Stimulated activated CD4-positive, alpha-beta T cell treated with anti-CD3 and anti-CD28 coated beads, Interleukin-15, amount 100 ng/mL, for 48 hours (primary cell): ENCODE data around the gene DHX15.

ENCODE experiments used
- DNase-seq, 2 donors: peaks; one replicate each; pipeline ENCODE4 v3.0.0-alpha.2; 2020; ENCODE audit warnings: low read depth in 2 of 2

The DHX15 gene

GRCh38 chr4:24584211-24584850 lies at the start of gene DHX15:
TSS of gene DHX15 (minus strand) at chr4:24584554. CDS start at chr4:24584393, 161 bp downstream.
- peak; percentile 88 for DNase-seq

GRCh38 chr4:24632011-24632410 lies 47.7 kb upstream of the DHX15 start:
- DNase-seq: no peak

GRCh38 chr4:24630937-24631336 lies 46.6 kb upstream of the DHX15 start:
- no peak for DNase-seq

- DNase-seq: no peak
Measured at GRCh38 chr4:24625091-24625490, 40.7 kb upstream of the DHX15 start.

- DNase-seq: no peak
Measured at GRCh38 chr4:24624381-24624780, 40.0 kb upstream of the DHX15 start.

GRCh38 chr4:24622146-24622834 lies 37.9 kb upstream of the DHX15 start:
- DNase-seq: no peak

GRCh38 chr4:24615977-24616376 lies 31.6 kb upstream of the DHX15 start:
- DNase-seq: no peak

GRCh38 chr4:24614881-24615280 lies 30.5 kb upstream of the DHX15 start:
- DNase-seq: no peak

GRCh38 chr4:24613502-24613901 lies 29.1 kb upstream of the DHX15 start:
- no peak for DNase-seq

GRCh38 chr4:24611575-24611974 lies 27.2 kb upstream of the DHX15 start:
- no peak for DNase-seq

- no peak for DNase-seq
Measured at GRCh38 chr4:24607334-24607733, 23.0 kb upstream of the DHX15 start.

- DNase-seq: no peak
Measured at GRCh38 chr4:24605216-24605615, 20.9 kb upstream of the DHX15 start.

- DNase-seq: no peak
Measured at GRCh38 chr4:24604558-24605214, 20.3 kb upstream of the DHX15 start.

GRCh38 chr4:24603343-24603742 lies 19.0 kb upstream of the DHX15 start:
- no peak for DNase-seq

GRCh38 chr4:24601121-24601520 lies 16.8 kb upstream of the DHX15 start:
- no peak for DNase-seq

GRCh38 chr4:24599275-24599674 lies 14.9 kb upstream of the DHX15 start:
- DNase-seq: no peak

GRCh38 chr4:24598025-24598424 lies 13.7 kb upstream of the DHX15 start:
- no peak for DNase-seq

- no peak for DNase-seq
Measured at GRCh38 chr4:24595659-24596058, 11.3 kb upstream of the DHX15 start.

GRCh38 chr4:24594887-24595286 lies 10.5 kb upstream of the DHX15 start:
- no peak for DNase-seq

- DNase-seq: no peak
Measured at GRCh38 chr4:24589448-24589847, 5.1 kb upstream of the DHX15 start.

- DNase-seq: no peak
Measured at GRCh38 chr4:24588216-24588954, 4.0 kb upstream of the DHX15 start.

- peak; percentile 18 to 35 for DNase-seq
Measured at GRCh38 chr4:24583451-24584210, 723 bp downstream of the DHX15 start.
